SK-N-SH (cell line): ENCODE results near the gene PARVA. TPM values are rescaled to one million over a fixed set of nuclear protein-coding genes. Genes with fewer than 3 reads are reported as not detected.

Experiments
- CTCF ChIA-PET: fragments of 300-600, 350-600 bp; formaldehyde crosslinking; extraction: SDS; loops from one replicate; lab custom pipeline; 2021; lab: Yijun Ruan, JAX
- POLR2A ChIA-PET: fragments of 350-600 bp; sonication (Branson Sonifier 250); formaldehyde crosslinking; extraction: SDS; loops from one replicate; lab custom pipeline; 2020; ENCODE audit warnings: antibody characterized with exemption, inconsistent platforms; lab: Yijun Ruan, JAX
- DNase-seq: peaks from one replicate; pipeline ENCODE4 v3.0.0; 2012
- H2AFZ ChIP-seq: fragments of 200-600 bp; sonication (generic); 2 replicates; pipeline ENCODE4 v1.8.1; 2016; ENCODE audit warnings: antibody characterized with exemption, mild to moderate bottlenecking, low read depth
- H3F3A ChIP-seq: fragments of 200-600 bp; sonication (generic); replicated peaks from 2 replicates; pipeline ENCODE3; 2016; ENCODE audit warnings: antibody characterized with exemption, mild to moderate bottlenecking; ENCODE audit not compliant: insufficient read depth
- H3K27ac ChIP-seq, 2 experiments: fragments of 200-500 bp in 1 of 2; fragments of 200-600 bp in 1 of 2; sonication (Bioruptor generic) in 1 of 2; sonication (generic), shearing (Covaris generic) in 1 of 2; 2 replicates each; pipeline versions ENCODE4 v1.5.1 to v1.6.1; 2014 to 2016; ENCODE audit warnings: low read depth in 2 of 2, inconsistent platforms in 1 of 2, low read length in 1 of 2, mild to moderate bottlenecking in 1 of 2, mixed read lengths in 1 of 2
- H3K27me3 ChIP-seq: fragments of 200-600 bp; sonication (generic), shearing (Covaris generic); 2 replicates; pipeline ENCODE4 v1.6.1; 2016; ENCODE audit warnings: mixed run types; ENCODE audit not compliant: insufficient read depth
- H3K36me3 ChIP-seq, 2 experiments: fragments of 200-500 bp in 1 of 2; fragments of 200-600 bp in 1 of 2; sonication (Bioruptor generic) in 1 of 2; sonication (generic) in 1 of 2; replicated peaks in 1 of 2; 2 replicates each; pipeline versions ENCODE3 to v1.5.1; 2014 to 2016; ENCODE audit warnings: low read length in 1 of 2, mild to moderate bottlenecking in 1 of 2; ENCODE audit not compliant: insufficient read depth in 2 of 2, control insufficient read depth in 1 of 2
- H3K4me1 ChIP-seq, 2 experiments: fragments of 200-500 bp in 1 of 2; fragments of 200-600 bp in 1 of 2; sonication (Bioruptor generic) in 1 of 2; sonication (generic), shearing (Covaris generic) in 1 of 2; 2 replicates each; pipeline versions ENCODE4 v1.5.1 to v1.6.1; 2014 to 2016; ENCODE audit warnings: low read depth in 1 of 2, low read length in 1 of 2, mixed run types in 1 of 2; ENCODE audit not compliant: insufficient read depth in 2 of 2, control insufficient read depth in 1 of 2
- H3K4me2 ChIP-seq: fragments of 200-600 bp; sonication (generic), shearing (Covaris generic); 2 replicates; pipeline ENCODE4 v1.6.1; 2017; ENCODE audit warnings: mixed run types
- H3K4me3 ChIP-seq, 2 experiments: fragments of 200-500 bp in 1 of 2; fragments of 200-600 bp in 1 of 2; sonication (Bioruptor generic) in 1 of 2; sonication (generic), shearing (Covaris generic) in 1 of 2; 2 replicates each; pipeline versions ENCODE4 v1.5.1 to v1.8.1; 2014 to 2016; ENCODE audit warnings: low read depth in 2 of 2, inconsistent platforms in 1 of 2, low read length in 1 of 2, mild to moderate bottlenecking in 1 of 2, mixed read lengths in 1 of 2, moderate library complexity in 1 of 2
- H3K79me2 ChIP-seq: fragments of 200-600 bp; sonication (generic); 2 replicates; pipeline ENCODE4 v1.8.1; 2017; ENCODE audit warnings: mild to moderate bottlenecking; ENCODE audit not compliant: insufficient read depth
- H3K9ac ChIP-seq: fragments of 200-600 bp; sonication (generic); 2 replicates; pipeline ENCODE4 v1.6.1; 2017; ENCODE audit warnings: mixed run types
- H3K9me2 ChIP-seq: fragments of 200-600 bp; sonication (generic); 2 replicates; pipeline ENCODE4 v1.6.1; 2017; ENCODE audit warnings: mixed run types
- H3K9me3 ChIP-seq: fragments of 200-600 bp; sonication (generic); 2 replicates; pipeline ENCODE4 v1.6.1; 2017; ENCODE audit warnings: mixed run types, mild to moderate bottlenecking, moderate library complexity
- H4K20me1 ChIP-seq: fragments of 200-600 bp; sonication (generic); 2 replicates; pipeline ENCODE4 v1.6.1; 2017; ENCODE audit warnings: mild to moderate bottlenecking, mixed run types; ENCODE audit not compliant: insufficient read depth
- ELF1 ChIP-seq: IDR thresholded peaks from 2 replicates; pipeline ENCODE4 v1.4.0; 2012
- EP300 ChIP-seq, 2 experiments: IDR thresholded peaks; 2 replicates each; pipeline versions ENCODE4 v1.4.0 to v1.6.1; 2012; ENCODE audit warnings: borderline replicate concordance in 1 of 2, low read depth in 1 of 2, low read length in 1 of 2
- EZH2phosphoT487 ChIP-seq: fragments of 200-600 bp; sonication (generic); IDR thresholded peaks from 2 replicates; pipeline ENCODE4 v1.6.1; 2017; ENCODE audit warnings: low read depth, mixed run types, mild to moderate bottlenecking, antibody characterized with exemption, moderate library complexity, borderline replicate concordance
- FOSL2 ChIP-seq: IDR thresholded peaks from 2 replicates; pipeline ENCODE4 v1.4.0; 2012; ENCODE audit warnings: low read depth, mild to moderate bottlenecking, moderate library complexity, borderline replicate concordance
- FOXJ3 ChIP-seq: sonication (generic); formaldehyde crosslinking; IDR thresholded peaks from 2 replicates; pipeline ENCODE4 v1.5.1; 2020; ENCODE audit warnings: mild to moderate bottlenecking, missing genetic modification reagents
- GABPA ChIP-seq: IDR thresholded peaks from 2 replicates; pipeline ENCODE4 v1.4.0; 2012; ENCODE audit warnings: low read depth, mild to moderate bottlenecking
- GATA2 ChIP-seq: sonication (generic); formaldehyde crosslinking; IDR thresholded peaks from 2 replicates; pipeline ENCODE4 v1.5.0; 2020; ENCODE audit warnings: mild to moderate bottlenecking, missing genetic modification reagents
- JUND ChIP-seq: IDR thresholded peaks from 2 replicates; pipeline ENCODE4 v1.4.0; 2012
- MXI1 ChIP-seq: IDR thresholded peaks from 2 replicates; pipeline ENCODE4 v1.6.1; 2012; ENCODE audit warnings: mild to moderate bottlenecking, low read depth, low read length, improper control_type of control experiment
- NFIC ChIP-seq: IDR thresholded peaks from 2 replicates; pipeline ENCODE4 v1.4.0; 2012; ENCODE audit warnings: borderline replicate concordance
- NRF1 ChIP-seq: IDR thresholded peaks from 2 replicates; pipeline ENCODE4 v1.6.1; 2012; ENCODE audit warnings: low read depth, mild to moderate bottlenecking, low read length
- SIN3A ChIP-seq: IDR thresholded peaks from 2 replicates; pipeline ENCODE4 v1.6.1; 2012; ENCODE audit warnings: low read depth, mild to moderate bottlenecking, low read length, moderate library complexity, borderline replicate concordance
- YY1 ChIP-seq: IDR thresholded peaks from 2 replicates; pipeline ENCODE4 v1.4.0; 2012; ENCODE audit warnings: low read depth, mild to moderate bottlenecking
- WGBS: methylation state at CpG from one replicate; pipeline ENCODE4 v1.1.6; 2017; ENCODE audit warnings: low lambda C conversion rate; 5-methylcytosine and 5-hydroxymethylcytosine counted together
- polyA plus RNA-seq, 3 experiments: library from polyadenylated mRNA; depleted of rRNA; stranded (reverse); fragments of >200 nt; gene quantifications; 2 replicates each; pipeline ENCODE4 v1.2.3, GENCODE V29; 2012
- TF ChIP-seq, protein P1 (sequence below): IDR thresholded peaks from 2 replicates; pipeline ENCODE4 v1.4.0; 2012; ENCODE audit warnings: low read depth
- TF ChIP-seq, protein P2 (sequence below): fragments of 150-350 bp; IDR thresholded peaks from 2 replicates; pipeline ENCODE4 v1.6.1; 2017; ENCODE audit warnings: antibody characterized with exemption, low read length, low read depth, borderline replicate concordance
- TF ChIP-seq, protein P3 (sequence below): IDR thresholded peaks from 2 replicates; pipeline ENCODE4; 2012
- TF ChIP-seq, protein P4 (sequence below): fragments of 150-350 bp; IDR thresholded peaks from 2 replicates; pipeline ENCODE4 v1.6.1; 2016; ENCODE audit warnings: mild to moderate bottlenecking, low read depth, low read length
- TF ChIP-seq, protein P5 (sequence below): IDR thresholded peaks from 2 replicates; pipeline ENCODE4 v1.4.0; 2012; ENCODE audit warnings: low read depth, borderline replicate concordance
- TF ChIP-seq, protein P6 (sequence below): IDR thresholded peaks from 2 replicates; pipeline ENCODE4 v1.6.1; 2012; ENCODE audit warnings: mild to moderate bottlenecking, low read depth, low read length, moderate library complexity

Gene PARVA
- polyA plus RNA-seq, 1 of the 3 experiments (the other 2 are of a cell fraction), result 27.6 TPM

DNA sequence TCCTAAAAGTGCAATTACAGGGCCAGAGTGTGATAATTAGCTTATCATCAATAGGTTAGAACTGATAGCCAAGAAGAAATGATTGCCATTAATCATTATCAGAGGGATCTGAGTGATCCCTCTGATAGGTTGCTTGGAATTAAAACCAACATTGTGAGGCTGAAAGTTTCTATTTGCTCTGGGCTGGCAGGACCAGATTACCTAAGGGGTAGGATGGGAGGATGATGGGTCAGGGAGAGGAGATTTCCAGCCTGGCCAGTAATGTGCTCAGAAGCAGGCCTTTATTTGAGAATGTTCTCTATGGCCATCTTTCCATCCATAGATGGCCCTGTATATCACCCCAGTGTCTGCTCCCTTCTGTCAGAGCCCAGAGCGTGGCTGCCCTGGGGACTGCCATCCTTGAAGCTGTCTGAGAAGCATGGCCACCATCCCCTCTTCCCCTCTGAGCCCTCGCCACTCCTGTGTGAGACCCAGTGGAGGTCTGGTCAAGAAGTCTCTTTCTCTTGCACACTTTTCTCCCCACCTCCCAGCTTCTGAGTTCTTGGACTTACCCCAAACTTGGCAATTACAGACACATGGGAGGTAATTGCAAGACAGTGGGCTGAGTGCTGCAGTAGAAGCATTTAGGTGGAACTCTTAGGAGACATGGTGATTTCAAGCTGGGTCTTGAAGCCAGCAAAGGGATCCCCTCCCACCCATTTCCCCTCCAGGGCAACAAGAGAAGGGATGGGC, 11.7 kb downstream of the PARVA start:
- POLR2A ChIA-PET, result interaction anchor here (1.8 kb wide), 1 partner anchor 12 kb away, joined by 6 read pairs; the partner anchor contains the start of gene PARVA
- Histone ChIP-seq H2AFZ (no peak overlapping the region), H3K79me2 (peaks cover 95% of the 10 kb centered on the region), H3K9me2 (no peaks in the 10 kb centered on the region), H3F3A (peaks cover 3% of the 10 kb centered on the region), H3K27ac (no peak overlapping the region; a peak in 1 of 4 replicates), H3K9me3 (no peaks in the 10 kb centered on the region), H3K4me3 (no peak overlapping the region), H3K4me1 (peaks cover 27 to 28% of the 10 kb centered on the region in 2 experiments; a peak in 3 of 4 replicates), H3K27me3 (no peaks in the 10 kb centered on the region), H3K4me2 (no peak overlapping the region), H3K36me3 (peaks cover 6 to 8% of the 10 kb centered on the region in 2 experiments), H3K9ac (no peak overlapping the region), H4K20me1 (peaks cover 31% of the 10 kb centered on the region)
- DNase-seq, result no peak
- TF ChIP-seq, protein P1, sequence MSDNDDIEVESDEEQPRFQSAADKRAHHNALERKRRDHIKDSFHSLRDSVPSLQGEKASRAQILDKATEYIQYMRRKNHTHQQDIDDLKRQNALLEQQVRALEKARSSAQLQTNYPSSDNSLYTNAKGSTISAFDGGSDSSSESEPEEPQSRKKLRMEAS, result no peak
- TF ChIP-seq JUND, result no peak
- TF ChIP-seq, protein P2, sequence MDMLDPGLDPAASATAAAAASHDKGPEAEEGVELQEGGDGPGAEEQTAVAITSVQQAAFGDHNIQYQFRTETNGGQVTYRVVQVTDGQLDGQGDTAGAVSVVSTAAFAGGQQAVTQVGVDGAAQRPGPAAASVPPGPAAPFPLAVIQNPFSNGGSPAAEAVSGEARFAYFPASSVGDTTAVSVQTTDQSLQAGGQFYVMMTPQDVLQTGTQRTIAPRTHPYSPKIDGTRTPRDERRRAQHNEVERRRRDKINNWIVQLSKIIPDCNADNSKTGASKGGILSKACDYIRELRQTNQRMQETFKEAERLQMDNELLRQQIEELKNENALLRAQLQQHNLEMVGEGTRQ, result no peak
- no peak for TF ChIP-seq GABPA
- no peak for TF ChIP-seq EP300 (IDR thresholded peaks at IDR 0.05; ENCODE audit: borderline replicate concordance in 1 of 2, low read depth in 1 of 2, low read length in 1 of 2)
- TF ChIP-seq, protein P3, sequence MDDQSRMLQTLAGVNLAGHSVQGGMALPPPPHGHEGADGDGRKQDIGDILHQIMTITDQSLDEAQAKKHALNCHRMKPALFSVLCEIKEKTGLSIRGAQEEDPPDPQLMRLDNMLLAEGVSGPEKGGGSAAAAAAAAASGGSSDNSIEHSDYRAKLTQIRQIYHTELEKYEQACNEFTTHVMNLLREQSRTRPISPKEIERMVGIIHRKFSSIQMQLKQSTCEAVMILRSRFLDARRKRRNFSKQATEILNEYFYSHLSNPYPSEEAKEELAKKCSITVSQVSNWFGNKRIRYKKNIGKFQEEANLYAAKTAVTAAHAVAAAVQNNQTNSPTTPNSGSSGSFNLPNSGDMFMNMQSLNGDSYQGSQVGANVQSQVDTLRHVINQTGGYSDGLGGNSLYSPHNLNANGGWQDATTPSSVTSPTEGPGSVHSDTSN, result no peak
- TF ChIP-seq, protein P4, sequence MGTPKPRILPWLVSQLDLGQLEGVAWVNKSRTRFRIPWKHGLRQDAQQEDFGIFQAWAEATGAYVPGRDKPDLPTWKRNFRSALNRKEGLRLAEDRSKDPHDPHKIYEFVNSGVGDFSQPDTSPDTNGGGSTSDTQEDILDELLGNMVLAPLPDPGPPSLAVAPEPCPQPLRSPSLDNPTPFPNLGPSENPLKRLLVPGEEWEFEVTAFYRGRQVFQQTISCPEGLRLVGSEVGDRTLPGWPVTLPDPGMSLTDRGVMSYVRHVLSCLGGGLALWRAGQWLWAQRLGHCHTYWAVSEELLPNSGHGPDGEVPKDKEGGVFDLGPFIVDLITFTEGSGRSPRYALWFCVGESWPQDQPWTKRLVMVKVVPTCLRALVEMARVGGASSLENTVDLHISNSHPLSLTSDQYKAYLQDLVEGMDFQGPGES, result no peak
- TF ChIP-seq, protein P5, sequence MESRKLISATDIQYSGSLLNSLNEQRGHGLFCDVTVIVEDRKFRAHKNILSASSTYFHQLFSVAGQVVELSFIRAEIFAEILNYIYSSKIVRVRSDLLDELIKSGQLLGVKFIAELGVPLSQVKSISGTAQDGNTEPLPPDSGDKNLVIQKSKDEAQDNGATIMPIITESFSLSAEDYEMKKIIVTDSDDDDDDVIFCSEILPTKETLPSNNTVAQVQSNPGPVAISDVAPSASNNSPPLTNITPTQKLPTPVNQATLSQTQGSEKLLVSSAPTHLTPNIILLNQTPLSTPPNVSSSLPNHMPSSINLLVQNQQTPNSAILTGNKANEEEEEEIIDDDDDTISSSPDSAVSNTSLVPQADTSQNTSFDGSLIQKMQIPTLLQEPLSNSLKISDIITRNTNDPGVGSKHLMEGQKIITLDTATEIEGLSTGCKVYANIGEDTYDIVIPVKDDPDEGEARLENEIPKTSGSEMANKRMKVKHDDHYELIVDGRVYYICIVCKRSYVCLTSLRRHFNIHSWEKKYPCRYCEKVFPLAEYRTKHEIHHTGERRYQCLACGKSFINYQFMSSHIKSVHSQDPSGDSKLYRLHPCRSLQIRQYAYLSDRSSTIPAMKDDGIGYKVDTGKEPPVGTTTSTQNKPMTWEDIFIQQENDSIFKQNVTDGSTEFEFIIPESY, result no peak
- no peak for TF ChIP-seq FOSL2
- no peak for TF ChIP-seq SIN3A
- TF ChIP-seq GATA2 (CRISPR knock-in tag), result no peak
- TF ChIP-seq ELF1, result no peak
- no peak for TF ChIP-seq FOXJ3 (CRISPR knock-in tag)
- no peak for TF ChIP-seq YY1
- TF ChIP-seq, protein P6, sequence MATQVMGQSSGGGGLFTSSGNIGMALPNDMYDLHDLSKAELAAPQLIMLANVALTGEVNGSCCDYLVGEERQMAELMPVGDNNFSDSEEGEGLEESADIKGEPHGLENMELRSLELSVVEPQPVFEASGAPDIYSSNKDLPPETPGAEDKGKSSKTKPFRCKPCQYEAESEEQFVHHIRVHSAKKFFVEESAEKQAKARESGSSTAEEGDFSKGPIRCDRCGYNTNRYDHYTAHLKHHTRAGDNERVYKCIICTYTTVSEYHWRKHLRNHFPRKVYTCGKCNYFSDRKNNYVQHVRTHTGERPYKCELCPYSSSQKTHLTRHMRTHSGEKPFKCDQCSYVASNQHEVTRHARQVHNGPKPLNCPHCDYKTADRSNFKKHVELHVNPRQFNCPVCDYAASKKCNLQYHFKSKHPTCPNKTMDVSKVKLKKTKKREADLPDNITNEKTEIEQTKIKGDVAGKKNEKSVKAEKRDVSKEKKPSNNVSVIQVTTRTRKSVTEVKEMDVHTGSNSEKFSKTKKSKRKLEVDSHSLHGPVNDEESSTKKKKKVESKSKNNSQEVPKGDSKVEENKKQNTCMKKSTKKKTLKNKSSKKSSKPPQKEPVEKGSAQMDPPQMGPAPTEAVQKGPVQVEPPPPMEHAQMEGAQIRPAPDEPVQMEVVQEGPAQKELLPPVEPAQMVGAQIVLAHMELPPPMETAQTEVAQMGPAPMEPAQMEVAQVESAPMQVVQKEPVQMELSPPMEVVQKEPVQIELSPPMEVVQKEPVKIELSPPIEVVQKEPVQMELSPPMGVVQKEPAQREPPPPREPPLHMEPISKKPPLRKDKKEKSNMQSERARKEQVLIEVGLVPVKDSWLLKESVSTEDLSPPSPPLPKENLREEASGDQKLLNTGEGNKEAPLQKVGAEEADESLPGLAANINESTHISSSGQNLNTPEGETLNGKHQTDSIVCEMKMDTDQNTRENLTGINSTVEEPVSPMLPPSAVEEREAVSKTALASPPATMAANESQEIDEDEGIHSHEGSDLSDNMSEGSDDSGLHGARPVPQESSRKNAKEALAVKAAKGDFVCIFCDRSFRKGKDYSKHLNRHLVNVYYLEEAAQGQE, result no peak
- no peak for TF ChIP-seq NRF1
- TF ChIP-seq NFIC, result no peak
- TF ChIP-seq MXI1, result no peak
- TF ChIP-seq EZH2phosphoT487, result no peak
- 100% methylated on average over 2 of the region's 2 CpGs for WGBS
- CTCF ChIA-PET, result interaction anchor here (0.8 to 1.8 kb wide), 4 partner anchors 9 to 503 kb away, joined by 4 to 6 read pairs (median 4); no protein-coding TSS in a partner anchor
